Renal pelvis (tissue), 4 donors: Measurements from ENCODE around the gene MOCS3. TPM values are rescaled to one million over a fixed set of nuclear protein-coding genes. Genes with fewer than 3 reads are reported as not detected.
"Not testable (repeated sequence)": the region's sequence is repeated elsewhere in the genome, so short reads cannot be mapped to it uniquely, and the experiment has no call there.

Experiments used
- DNase-seq: peaks from one replicate; pipeline ENCODE4 v3.0.0-alpha.2; 2013
- polyA plus RNA-seq, 3 donors: library from polyadenylated mRNA; unstranded; fragments of 120-200 nt; gene quantifications; one replicate each; pipeline ENCODE4 v1.2.1, GENCODE V29; 2013; ENCODE audit not compliant: insufficient read length in 3 of 3

MOCS3 gene
- polyA plus RNA-seq, 3 donors: 4.9 to 5.2 (median 5.2) TPM

GRCh38 chr20:50977066-50978021, 18.7 kb downstream of the MOCS3 start:
- DNase-seq: no peak

DNA sequence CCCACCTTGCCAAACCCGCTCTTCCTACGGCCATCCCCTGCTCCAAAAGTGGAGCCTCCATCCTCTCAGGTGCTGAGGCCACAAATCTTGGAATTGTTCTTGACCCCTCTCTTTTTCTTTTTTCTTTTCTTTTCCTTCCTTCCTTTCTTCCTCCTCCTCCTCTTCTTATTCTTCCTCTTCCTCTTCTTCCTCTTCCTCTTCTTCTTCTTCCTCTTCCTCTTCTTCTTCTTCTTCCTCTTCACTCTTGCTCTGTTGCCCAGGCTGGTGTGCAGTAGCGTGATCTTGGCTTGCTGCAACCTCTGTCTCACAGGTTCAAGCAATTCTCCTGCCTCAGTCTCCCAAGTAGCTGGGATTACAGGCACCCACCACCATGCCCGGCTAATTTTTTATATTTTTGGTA, 19.9 kb downstream of the MOCS3 start:
- not testable (repeated sequence) for DNase-seq

DNA sequence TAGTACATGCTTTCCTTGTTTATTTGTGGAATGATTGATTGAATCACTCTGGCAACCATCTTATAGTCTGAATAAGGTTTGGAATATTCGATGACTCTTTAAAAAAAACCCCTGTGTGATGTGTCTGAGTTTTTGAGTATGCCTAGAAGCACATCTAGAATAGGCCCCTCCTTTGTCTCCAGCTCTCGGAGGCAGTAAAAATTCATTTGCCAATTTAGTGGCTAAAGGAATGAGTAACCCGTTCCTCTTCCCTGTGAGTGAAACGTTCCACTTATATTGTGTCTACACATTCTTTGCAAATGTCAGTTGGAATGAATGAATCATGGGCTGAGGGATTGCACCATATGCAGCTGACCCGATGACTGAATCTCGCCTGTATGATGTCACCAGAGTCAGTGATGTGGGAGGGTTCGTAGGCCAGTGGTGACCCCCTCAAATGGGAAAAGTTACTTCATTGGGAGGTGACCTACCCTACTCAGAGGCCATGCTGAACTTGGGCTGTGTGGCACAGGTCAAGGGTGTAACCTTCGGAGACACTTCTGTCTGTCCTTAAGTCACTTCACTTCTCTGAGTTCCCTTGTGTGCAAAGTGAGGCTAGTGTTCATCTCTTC, 21.6 kb downstream of the MOCS3 start:
- no peak for DNase-seq

- DNase-seq: no peak
Observed at GRCh38 chr20:50980851-50981713, 22.5 kb downstream of the MOCS3 start.

- no peak for DNase-seq
Observed at GRCh38 chr20:50981714-50982048, 23.1 kb downstream of the MOCS3 start.

DNA sequence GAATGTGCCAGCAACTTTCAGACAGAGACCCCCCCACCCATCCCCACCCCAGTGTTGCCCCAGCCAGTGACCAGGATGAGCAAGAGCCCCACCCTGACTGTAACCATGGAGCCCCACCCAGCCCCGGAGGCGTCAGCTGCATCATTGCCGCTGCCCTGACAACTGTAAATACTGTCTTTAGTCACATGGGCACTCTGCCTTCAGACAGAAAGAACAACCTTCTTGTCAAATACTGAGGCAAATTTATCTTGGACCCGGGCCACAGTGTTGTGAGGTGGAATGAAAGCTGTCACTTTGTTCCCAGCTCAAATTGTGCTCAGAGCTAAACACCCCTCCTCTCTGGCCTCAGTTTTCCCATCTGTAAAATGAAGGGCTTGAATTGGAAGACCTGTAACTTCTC, 23.7 kb downstream of the MOCS3 start:
- DNase-seq: no peak

DNA sequence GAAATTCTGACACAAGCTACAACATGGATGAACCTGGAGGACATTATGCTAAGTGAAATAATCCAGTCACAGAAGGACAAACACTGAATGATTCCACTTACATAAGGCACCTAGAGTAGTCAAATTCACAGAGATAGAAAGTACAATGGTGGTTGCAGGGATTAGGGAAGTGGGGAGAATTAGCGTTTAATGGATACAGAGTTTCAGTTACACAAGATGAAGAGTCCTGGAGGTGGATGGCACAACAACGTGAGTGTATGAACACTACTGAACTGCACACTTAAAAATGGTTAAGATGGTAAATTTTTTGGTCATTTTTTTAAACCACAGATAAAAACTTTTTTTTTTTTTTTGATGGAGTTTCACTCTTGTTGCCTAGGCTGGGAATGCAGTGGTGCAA, 24.7 kb downstream of the MOCS3 start:
- DNase-seq: no peak

GRCh38 chr20:50987493-50988210, 29.0 kb downstream of the MOCS3 start:
- peak; percentile 84 for DNase-seq

GRCh38 chr20:50991076-50991475, 32.5 kb downstream of the MOCS3 start:
- no peak for DNase-seq

DNA sequence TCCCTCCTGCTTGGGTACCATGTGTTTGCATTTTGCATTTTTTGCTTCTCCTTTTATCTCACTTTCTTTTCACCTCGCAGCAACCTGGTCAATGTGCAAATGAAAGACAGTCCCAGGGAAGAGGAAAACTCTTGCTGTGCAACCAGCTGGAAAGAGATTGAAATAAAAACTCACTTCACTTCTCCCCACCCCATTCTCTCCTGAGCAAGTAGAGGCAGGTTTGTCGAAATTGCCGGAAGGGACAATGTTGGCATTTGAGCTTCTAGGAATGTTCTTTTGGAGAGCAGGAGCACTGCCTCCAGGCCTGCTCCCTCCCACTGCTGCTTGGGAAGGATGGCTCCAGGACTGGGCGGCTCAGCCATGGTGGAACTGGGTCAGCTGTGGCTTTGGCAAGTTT, 33.7 kb downstream of the MOCS3 start:
- DNase-seq: no peak

DNA sequence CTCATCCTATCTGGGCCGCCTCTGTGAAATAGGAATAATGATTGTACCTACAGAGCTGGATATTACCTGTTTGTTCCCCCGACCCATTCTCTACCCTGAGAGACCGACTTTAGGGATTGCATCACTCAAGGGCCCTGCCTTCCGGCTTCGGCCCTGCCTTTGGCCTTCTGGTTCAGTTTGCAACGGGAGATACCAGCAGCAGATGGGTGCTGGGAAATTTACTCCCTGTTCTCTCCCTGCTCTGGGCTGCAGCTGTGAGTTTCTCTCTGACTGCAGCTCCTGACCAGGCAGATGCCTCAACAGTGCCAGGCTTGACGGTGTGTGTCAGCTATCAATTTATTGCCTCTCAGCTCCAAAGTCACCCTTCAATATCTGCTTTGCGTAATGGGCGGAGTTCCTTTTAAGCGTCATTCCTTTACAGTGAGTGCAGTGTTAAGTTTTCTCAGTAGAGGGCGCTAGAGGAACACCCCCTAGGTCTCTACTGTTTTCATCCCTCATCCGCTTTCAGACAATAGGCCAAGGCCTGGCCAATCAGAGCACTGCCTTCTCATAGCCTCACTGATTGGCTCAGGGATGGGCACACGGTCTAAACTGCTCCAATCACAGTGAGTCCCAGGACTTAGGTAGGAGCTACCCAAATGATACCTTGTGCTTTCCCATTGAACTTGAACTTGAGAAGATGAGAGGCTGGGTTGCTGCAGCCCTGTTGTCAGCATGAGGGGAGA, 34.3 kb downstream of the MOCS3 start:
- DNase-seq: peak; percentile 33

- no peak for DNase-seq
Observed at GRCh38 chr20:50993876-50994275, 35.3 kb downstream of the MOCS3 start.

DNA sequence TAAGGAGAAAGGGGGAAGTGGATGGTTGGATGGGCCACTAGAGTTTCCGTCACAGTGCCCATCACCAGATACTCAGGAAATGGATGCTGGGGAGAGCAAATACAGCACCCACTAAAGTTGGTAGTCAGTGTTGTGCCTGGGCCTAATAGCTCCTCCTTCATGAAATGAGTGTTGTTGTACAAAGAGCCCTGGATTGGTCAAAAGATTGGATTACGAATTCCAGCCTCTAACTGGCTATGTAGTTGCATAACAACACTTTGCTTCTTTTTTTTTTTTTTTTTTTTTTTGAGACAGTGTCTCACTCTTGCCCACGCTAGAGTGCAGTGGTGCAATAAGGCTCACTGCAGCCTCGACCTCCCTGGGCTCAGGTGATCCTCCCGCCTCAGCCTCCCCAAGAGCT, 36.9 kb downstream of the MOCS3 start:
- DNase-seq: no peak

DNA sequence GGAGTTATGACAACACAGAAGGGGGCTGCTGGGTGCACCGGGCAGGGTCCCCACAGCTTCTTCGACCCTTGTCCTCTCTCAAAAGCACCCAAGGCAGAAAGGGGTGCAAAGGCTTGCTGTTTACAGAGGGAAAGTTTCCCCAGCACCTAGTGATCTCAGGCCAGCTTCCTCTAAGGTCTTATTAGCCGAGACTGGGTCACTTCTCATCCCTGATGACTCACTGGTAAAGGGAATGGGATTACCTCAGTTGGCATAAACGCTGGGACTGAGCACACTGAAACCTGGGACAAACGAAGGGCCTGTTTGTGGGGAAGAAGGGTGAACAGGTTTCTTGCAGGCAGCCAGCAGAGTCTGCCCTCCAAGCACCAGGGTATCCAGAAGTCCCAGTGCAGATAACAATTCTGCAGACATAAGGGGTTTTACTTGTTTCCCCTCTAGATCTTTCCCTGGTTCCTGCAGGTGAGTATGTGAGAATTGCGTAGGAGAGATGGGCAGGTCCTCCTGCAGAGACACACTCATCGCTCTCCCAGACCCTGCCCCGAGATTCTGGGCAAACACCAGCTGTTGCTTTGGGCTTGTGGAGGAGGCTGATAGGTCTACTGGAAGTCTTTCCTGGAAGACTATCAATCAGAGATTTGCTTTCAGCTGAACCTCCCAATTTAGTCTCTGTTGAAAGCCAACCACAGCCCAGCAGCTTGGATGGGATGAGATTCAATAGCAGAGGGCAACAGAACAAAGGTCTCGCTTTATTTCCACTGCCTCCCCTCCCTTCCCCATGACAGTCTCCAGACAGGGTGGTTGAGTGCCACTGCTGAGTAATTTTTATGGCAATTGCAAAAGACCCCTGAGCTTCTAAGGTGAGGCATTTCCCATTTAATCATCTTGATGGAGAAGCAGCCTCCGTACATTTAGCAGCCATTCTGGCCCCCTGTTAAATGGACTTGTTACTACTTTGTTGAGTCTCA, 38.6 kb downstream of the MOCS3 start:
- peak; percentile 40 for DNase-seq

DNA sequence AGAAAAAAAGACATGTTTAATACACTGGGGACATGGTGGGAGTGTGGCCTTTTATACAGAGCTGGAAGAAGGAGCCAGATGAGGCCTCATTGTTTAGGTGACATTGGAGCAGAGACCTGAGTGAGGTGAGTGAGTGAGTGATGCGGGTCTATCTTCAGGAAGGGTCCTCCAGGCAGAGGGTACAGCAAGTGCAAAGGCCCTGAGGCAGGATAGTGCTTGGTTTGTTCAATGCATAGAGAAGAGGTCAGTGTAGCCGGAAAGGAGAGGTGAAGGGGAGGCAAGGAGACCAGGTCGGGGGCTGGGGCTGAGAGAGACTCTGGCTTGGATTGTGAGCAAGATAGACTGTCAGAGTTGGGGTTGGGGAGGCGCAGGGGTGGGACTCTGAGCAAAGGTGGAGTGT, 40.7 kb downstream of the MOCS3 start:
- no peak for DNase-seq

GRCh38 chr20:51001430-51002265, 43.0 kb downstream of the MOCS3 start:
- no peak for DNase-seq

DNA sequence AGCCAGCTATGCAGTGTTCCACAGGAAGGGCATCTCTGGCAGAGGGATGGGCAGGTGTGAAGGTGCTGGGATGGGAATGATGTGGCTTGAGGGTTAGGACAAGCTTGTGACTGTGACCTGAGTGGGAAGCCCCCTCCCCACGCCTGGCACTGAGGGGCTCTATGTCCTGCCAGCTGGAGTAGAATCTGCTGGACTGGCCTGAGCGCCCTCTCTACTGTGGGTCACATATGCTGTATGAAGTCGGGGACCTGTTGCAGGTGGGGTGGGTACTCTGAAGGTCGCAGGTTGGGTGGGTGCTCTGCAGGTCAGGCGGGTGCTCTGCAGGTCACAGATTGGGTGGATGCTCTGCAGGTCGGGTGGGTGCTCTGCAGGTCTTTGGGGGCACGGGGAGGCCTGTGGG, 44.0 kb downstream of the MOCS3 start:
- no peak for DNase-seq

DNA sequence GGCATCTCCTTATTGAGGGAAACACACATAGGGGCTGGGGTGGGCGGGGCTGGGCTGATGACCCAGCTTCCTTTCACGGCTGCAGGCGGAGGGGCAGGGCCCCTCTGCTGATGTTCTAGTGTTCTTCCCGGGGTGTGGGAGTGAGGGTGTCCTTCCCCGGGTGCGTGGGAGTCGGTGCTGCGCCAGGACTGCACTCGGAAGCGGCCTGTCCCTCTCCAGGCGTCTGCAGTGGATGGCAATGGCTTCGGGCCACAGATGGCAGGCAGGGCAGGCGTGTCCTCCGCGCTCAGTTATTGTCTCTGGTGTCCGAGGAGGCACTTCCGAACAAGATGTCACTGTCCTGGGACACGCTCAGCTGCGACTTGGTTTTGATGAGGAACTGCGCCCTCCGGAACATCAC, 45.1 kb downstream of the MOCS3 start:
- peak; percentile 54 for DNase-seq

DNA sequence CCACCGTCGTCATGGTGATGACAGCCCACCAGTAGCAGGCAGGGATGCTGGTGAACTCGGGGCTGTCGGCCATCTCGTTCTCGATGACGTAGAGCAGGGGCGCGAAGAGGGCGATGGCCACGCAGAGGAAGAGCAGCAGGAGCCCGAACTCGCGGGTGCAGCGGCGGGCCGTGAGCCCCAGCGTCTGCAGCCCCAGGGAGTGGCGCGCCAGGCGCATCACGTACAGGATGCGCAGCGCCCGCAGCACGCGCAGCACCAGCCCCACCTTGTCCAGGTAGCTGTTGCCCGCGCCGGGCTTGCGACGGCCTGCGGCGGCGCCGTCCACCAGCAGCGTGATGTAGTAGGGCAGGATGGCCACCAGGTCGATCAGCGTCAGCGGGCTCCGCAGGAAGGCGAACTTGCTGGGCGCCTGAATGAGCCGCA, 45.7 kb downstream of the MOCS3 start:
- no peak for DNase-seq
